AG04449 (cell line): ENCODE measurements around the gene INPP5D.
"Not testable (repeated sequence)": the region's sequence is repeated elsewhere in the genome, so short reads cannot be mapped to it uniquely, and the experiment has no call there.

Experiments
- CTCF ChIA-PET: fragments of 350-600 bp; formaldehyde crosslinking; extraction: SDS; loops from one replicate; lab custom pipeline; 2021; ENCODE audit warnings: antibody characterized with exemption; lab: Yijun Ruan, JAX
- POLR2A ChIA-PET: fragments of 400-600, 350-600 bp; formaldehyde crosslinking; extraction: SDS; loops from one replicate; lab custom pipeline; 2020; ENCODE audit warnings: antibody characterized with exemption, inconsistent platforms; lab: Yijun Ruan, JAX
- DNase-seq: peaks from one replicate; pipeline ENCODE4 v3.0.0-alpha.2; 2010; ENCODE audit warnings: low read depth, low spot score
- H3K4me3 ChIP-seq: 2 replicates; pipeline ENCODE4 v1.5.1; 2011; ENCODE audit warnings: low read depth, mild to moderate bottlenecking, control low read depth, low read length
- CTCF ChIP-seq: IDR thresholded peaks from one replicate; pipeline ENCODE4 v1.5.1; 2011; ENCODE audit warnings: mild to moderate bottlenecking, moderate library complexity, low read length, control low read depth, inconsistent platforms; ENCODE audit not compliant: insufficient read depth; ENCODE audit errors: missing control alignments

The INPP5D gene

GRCh38 chr2:233184669-233185068 is 124.5 kb downstream of the INPP5D start:
- no peak for DNase-seq
- ChIA-PET POLR2A (no interaction called here), CTCF (no interaction called here)

GRCh38 chr2:233185330-233185729 is 125.2 kb downstream of the INPP5D start:
- no peak for TF ChIP-seq CTCF
- POLR2A ChIA-PET = no interaction called here
- DNase-seq = no peak
- no peak overlapping the region for H3K4me3 ChIP-seq
- CTCF ChIA-PET = no interaction called here

More at GRCh38 chr2:233184669-233185068, 124.5 kb downstream of the INPP5D start:
- no peak for TF ChIP-seq CTCF
- no peak overlapping the region for H3K4me3 ChIP-seq

GRCh38 chr2:233185963-233186362 is 125.8 kb downstream of the INPP5D start:
- ChIA-PET CTCF (no interaction called here), POLR2A (no interaction called here)
- no peak overlapping the region for H3K4me3 ChIP-seq
- no peak for TF ChIP-seq CTCF
- no peak for DNase-seq

GRCh38 chr2:233186851-233187250 is 126.7 kb downstream of the INPP5D start:
- CTCF ChIA-PET = no interaction called here
- H3K4me3 ChIP-seq = no peak overlapping the region
- POLR2A ChIA-PET = no interaction called here
- no peak for TF ChIP-seq CTCF
- no peak for DNase-seq

- DNase-seq = no peak
- POLR2A ChIA-PET = no interaction called here
- H3K4me3 ChIP-seq = no peak overlapping the region
- no peak for TF ChIP-seq CTCF
- CTCF ChIA-PET = no interaction called here
Measured at GRCh38 chr2:233189025-233189424, 128.9 kb downstream of the INPP5D start.

GRCh38 chr2:233191016-233191415 is 130.9 kb downstream of the INPP5D start:
- DNase-seq, CTCF ChIA-PET: not testable (repeated sequence)

GRCh38 chr2:233193738-233194137 is 133.6 kb downstream of the INPP5D start:
- ChIA-PET POLR2A (no interaction called here), CTCF (no interaction called here)
- TF ChIP-seq CTCF = no peak
- DNase-seq = no peak
- H3K4me3 ChIP-seq = no peak overlapping the region

More at GRCh38 chr2:233191016-233191415, 130.9 kb downstream of the INPP5D start:
- H3K4me3 ChIP-seq, POLR2A ChIA-PET: not testable (repeated sequence)
